OCI-LY7 (cell line): ENCODE measurements around the gene TMEM184A. TPM values are rescaled to one million over a fixed set of nuclear protein-coding genes. Genes with fewer than 3 reads are reported as not detected.

Source experiments
- BruUV-seq: library from RNA; stranded (reverse); fragments of 400-500 nt; replicated peaks from 2 replicates; lab custom pipeline; 2021; lab: Mats Ljungman, UMichigan
- CTCF ChIA-PET: fragments of 300-600 bp; sonication (Branson Sonifier 250); formaldehyde crosslinking; loops from one replicate; lab custom pipeline; 2022; ENCODE audit warnings: antibody characterized with exemption; ENCODE audit not compliant: unreplicated experiment; lab: Charles Lee
- POLR2A ChIA-PET: fragments of 300-600 bp; sonication (Branson Sonifier 250); formaldehyde crosslinking; loops from one replicate; lab custom pipeline; 2022; ENCODE audit warnings: antibody characterized with exemption; lab: Charles Lee
- DNase-seq: peaks from one replicate; pipeline ENCODE4 v3.0.0-alpha.2; 2015; ENCODE audit warnings: low spot score
- H2AFZ ChIP-seq: fragments of 200-600 bp; sonication (generic), shearing (Covaris generic); 2 replicates; pipeline ENCODE4 v1.6.1; 2014; ENCODE audit warnings: mild to moderate bottlenecking, antibody characterized with exemption, low read length, moderate library complexity
- H3K27ac ChIP-seq: fragments of 200-600 bp; sonication (generic); 2 replicates; pipeline ENCODE4 v1.5.1; 2014; ENCODE audit warnings: mixed run types, low read depth, mild to moderate bottlenecking, moderate library complexity, low read length, inconsistent platforms; ENCODE audit not compliant: poor library complexity, severe bottlenecking
- H3K36me3 ChIP-seq: fragments of 200-600 bp; sonication (generic); 2 replicates; pipeline ENCODE4 v1.6.1; 2014; ENCODE audit warnings: mild to moderate bottlenecking, antibody characterized with exemption, low read length, moderate library complexity, mixed read lengths; ENCODE audit not compliant: insufficient read depth
- H3K4me1 ChIP-seq: fragments of 200-600 bp; sonication (generic); 2 replicates; pipeline ENCODE4 v1.5.1; 2014; ENCODE audit warnings: mild to moderate bottlenecking, low read length; ENCODE audit not compliant: insufficient read depth, poor library complexity, severe bottlenecking
- H3K4me2 ChIP-seq: fragments of 200-600 bp; sonication (generic); 2 replicates; pipeline ENCODE4 v1.6.1; 2014; ENCODE audit warnings: mild to moderate bottlenecking, low read length
- H3K4me3 ChIP-seq: fragments of 200-600 bp; sonication (generic); 2 replicates; pipeline ENCODE4 v1.5.1; 2014; ENCODE audit warnings: mild to moderate bottlenecking, low read depth, low read length; ENCODE audit not compliant: poor library complexity, severe bottlenecking
- H3K79me2 ChIP-seq: fragments of 200-600 bp; sonication (generic); 2 replicates; pipeline ENCODE4 v1.6.1; 2016; ENCODE audit warnings: low read depth, mild to moderate bottlenecking, low read length, moderate library complexity, mixed read lengths; ENCODE audit not compliant: insufficient read depth
- H3K9me2 ChIP-seq: fragments of 200-600 bp; sonication (generic); 2 replicates; pipeline ENCODE4 v1.6.1; 2016; ENCODE audit warnings: mild to moderate bottlenecking, low read length, mixed read lengths; ENCODE audit not compliant: insufficient read depth
- H3K9me3 ChIP-seq: fragments of 200-600 bp; sonication (generic); 2 replicates; pipeline ENCODE4 v1.6.1; 2014; ENCODE audit warnings: mild to moderate bottlenecking, mixed run types, low read length, mixed read lengths
- H4K20me1 ChIP-seq: fragments of 200-600 bp; sonication (generic); 2 replicates; pipeline ENCODE4 v1.6.1; 2014; ENCODE audit warnings: mild to moderate bottlenecking, antibody characterized with exemption, low read length, moderate library complexity, mixed read lengths; ENCODE audit not compliant: insufficient read depth
- EZH2phosphoT487 ChIP-seq: fragments of 200-600 bp; sonication (generic); IDR thresholded peaks from 2 replicates; pipeline ENCODE4 v1.6.1; 2018; ENCODE audit warnings: low read depth, borderline replicate concordance, mild to moderate bottlenecking, mixed run types, antibody characterized with exemption, low read length, moderate library complexity, mixed read lengths
- intact Hi-C: fragments of 100-400 bp; cut with micrococcal nuclease; formaldehyde crosslinking; loops from one replicate; pipeline ENCODE4 v1.10.0; 2022; ENCODE audit not compliant: unreplicated experiment
- total RNA-seq, 2 experiments: library from RNA; depleted of rRNA in 1 of 2; stranded (reverse); fragments of >200 nt in 1 of 2; shearing (Covaris generic) in 1 of 2; gene quantifications; 2 replicates each; pipeline ENCODE4 v1.2.3, GENCODE V29; 2014 to 2022
- TF ChIP-seq, protein P1 (sequence below): fragments of 200-600 bp; sonication (generic); conservative IDR thresholded peaks from 2 replicates; pipeline ENCODE4 v1.5.1; 2014; ENCODE audit warnings: mild to moderate bottlenecking, antibody characterized with exemption, low read length, moderate library complexity, mixed read lengths

The TMEM184A gene
- total RNA-seq, 2 experiments from 2014 or later: 0.19 TPM; not detected in 1

- H3K36me3 ChIP-seq: peaks cover 13% of the 10 kb centered on the region; the same call in 1 of the 2 replicates
- BruUV-seq: no TSS peak
- peak; percentile 41 for DNase-seq
- H3K4me2 ChIP-seq: peak overlapping the region; percentile 98
- H3K4me3 ChIP-seq: peak overlapping the region; percentile 82
- CTCF ChIA-PET: no interaction called here
- no peaks in the 10 kb centered on the region for H3K9me2 ChIP-seq
- H3K4me1 ChIP-seq: peaks cover 34% of the 10 kb centered on the region
- H4K20me1 ChIP-seq: peaks cover 9% of the 10 kb centered on the region; the same call in 1 of the 2 replicates
- TF ChIP-seq, protein P1, sequence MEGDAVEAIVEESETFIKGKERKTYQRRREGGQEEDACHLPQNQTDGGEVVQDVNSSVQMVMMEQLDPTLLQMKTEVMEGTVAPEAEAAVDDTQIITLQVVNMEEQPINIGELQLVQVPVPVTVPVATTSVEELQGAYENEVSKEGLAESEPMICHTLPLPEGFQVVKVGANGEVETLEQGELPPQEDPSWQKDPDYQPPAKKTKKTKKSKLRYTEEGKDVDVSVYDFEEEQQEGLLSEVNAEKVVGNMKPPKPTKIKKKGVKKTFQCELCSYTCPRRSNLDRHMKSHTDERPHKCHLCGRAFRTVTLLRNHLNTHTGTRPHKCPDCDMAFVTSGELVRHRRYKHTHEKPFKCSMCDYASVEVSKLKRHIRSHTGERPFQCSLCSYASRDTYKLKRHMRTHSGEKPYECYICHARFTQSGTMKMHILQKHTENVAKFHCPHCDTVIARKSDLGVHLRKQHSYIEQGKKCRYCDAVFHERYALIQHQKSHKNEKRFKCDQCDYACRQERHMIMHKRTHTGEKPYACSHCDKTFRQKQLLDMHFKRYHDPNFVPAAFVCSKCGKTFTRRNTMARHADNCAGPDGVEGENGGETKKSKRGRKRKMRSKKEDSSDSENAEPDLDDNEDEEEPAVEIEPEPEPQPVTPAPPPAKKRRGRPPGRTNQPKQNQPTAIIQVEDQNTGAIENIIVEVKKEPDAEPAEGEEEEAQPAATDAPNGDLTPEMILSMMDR: no peak
- TF ChIP-seq EZH2phosphoT487: no peak
- peak overlapping the region; percentile 30 for H3K27ac ChIP-seq
- POLR2A ChIA-PET: interaction anchor here (0.6 kb wide), 1 partner anchor 1283 kb away, joined by 4 read pairs; no protein-coding TSS in a partner anchor
- H2AFZ ChIP-seq: no peak overlapping the region
- peaks cover 42% of the 10 kb centered on the region for H3K79me2 ChIP-seq
- intact Hi-C loops: loop anchor here (2.0 kb wide), 1 partner anchor 27 kb away; the partner anchor contains the start of gene INTS1
- H3K9me3 ChIP-seq: no peaks in the 10 kb centered on the region
Observed at GRCh38 chr7:1531263-1531978, 24.6 kb downstream of the TMEM184A start.

GRCh38 chr7:1530946-1531262, 25.1 kb downstream of the TMEM184A start:
- Histone ChIP-seq H3K27ac (peak overlapping the region; percentile 30), H3K79me2 (peaks cover 40% of the 10 kb centered on the region), H4K20me1 (peaks cover 9% of the 10 kb centered on the region; the same call in 1 of the 2 replicates), H3K4me3 (peak overlapping the region; percentile 82), H3K9me3 (no peaks in the 10 kb centered on the region), H2AFZ (no peak overlapping the region), H3K36me3 (peaks cover 8% of the 10 kb centered on the region; the same call in 1 of the 2 replicates), H3K4me1 (peaks cover 34% of the 10 kb centered on the region), H3K9me2 (no peaks in the 10 kb centered on the region), H3K4me2 (peak overlapping the region; percentile 98)
- no peak for DNase-seq
- POLR2A ChIA-PET: no interaction called here
- no peak for TF ChIP-seq EZH2phosphoT487
- TF ChIP-seq, protein P1: no peak
- intact Hi-C loops: loop anchor here (2.0 kb wide), 1 partner anchor 26 kb away; the partner anchor contains the start of gene INTS1
- CTCF ChIA-PET: interaction anchor here (0.6 kb wide), 1 partner anchor 24 kb away, joined by 5 read pairs; no protein-coding TSS in a partner anchor
- BruUV-seq: no TSS peak
